ENCODE measurements around the gene NFYA. TPM values are rescaled to one million over a fixed set of nuclear protein-coding genes. Genes with fewer than 3 reads are reported as not detected.

Gene NFYA
- total and polyA plus RNA-seq, 2 of the 4 experiments (the other 2 are of a cell fraction) = 10.9 to 28.5 TPM

DNA sequence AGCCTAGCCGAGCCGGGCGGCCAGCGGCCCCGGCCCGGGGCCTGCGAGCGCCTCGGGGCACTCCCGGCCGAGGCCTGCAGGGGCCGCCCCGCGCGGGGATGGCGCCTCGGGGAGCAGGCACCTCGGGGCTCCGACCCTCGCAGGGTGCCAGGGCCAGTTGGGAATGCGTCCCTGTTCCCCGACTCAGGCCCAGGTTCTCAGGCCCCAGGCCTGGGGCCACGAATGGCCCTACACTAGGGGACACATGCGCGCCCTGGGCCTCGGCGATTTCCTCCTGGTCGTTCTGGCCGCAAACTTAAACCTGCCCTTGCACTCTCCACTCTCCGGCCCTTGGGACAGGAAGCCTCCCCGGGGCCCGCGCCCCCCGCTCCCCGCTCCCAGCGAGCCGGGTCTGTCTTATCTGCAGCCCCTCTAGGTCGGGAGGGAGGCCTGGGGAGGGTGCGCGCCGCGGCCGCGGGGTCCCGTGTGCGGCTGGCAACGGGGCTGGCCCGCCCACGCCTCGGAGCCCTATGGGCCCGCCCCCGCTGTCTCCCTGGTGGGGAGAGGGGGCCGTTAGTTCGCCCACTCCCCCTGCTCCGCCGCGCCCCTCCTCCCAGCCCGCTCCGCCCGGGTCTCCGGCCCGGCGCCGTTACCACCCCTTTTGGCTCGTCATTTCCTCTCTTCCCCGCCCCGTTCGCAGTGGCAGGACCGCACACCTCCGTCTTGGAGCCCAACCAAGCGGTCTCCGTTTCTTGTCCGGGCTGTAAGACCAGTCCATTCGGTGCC lies 611 bp downstream of the NFYA start (continued):
- TF ChIP-seq NFE2L2 (IDR thresholded peaks at IDR 0.05; ENCODE audit: low read depth, low read length) (no peak), CEBPB (IDR thresholded peaks at IDR 0.05; ENCODE audit: low read depth, low read length) (no peak)

DNA sequence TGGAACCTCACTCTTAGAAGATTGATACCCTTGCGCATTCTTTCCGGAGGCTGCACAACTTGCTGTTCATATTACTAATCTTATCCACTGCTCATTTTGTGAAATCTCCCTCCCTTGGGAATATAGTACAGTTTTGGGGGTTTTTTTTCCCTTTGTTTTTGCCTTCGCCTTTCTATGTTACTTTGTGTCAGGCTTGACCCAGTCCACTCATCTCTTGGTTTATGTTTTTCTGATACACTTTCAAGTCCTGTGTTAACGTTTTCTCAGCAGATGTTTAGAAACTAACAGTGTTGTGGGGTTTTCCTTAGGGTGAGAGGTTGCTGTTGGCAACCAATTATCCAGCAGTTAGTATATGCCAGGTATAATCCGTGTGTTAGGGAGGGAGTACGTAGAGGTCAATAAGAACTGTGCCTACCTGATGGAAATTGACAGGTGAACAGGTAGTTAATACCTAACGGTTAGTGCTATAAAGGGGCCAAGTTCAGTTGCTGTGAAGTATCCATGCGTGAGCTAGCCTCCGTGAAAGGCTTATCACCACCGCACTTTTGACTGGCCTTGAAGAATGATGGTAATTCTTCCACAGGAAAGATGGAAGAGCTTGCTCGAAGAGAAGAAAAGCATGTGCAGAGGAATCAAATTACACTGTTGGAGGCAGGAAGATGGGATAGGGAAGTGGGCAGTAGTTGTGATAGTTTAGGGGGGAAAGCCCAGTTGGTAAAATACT lies 1.4 kb downstream of the NFYA start:
- H3K4ac ChIP-seq (ENCODE audit: low read depth, low read length) = peak overlapping the region; percentile 42
- H3K36me3 ChIP-seq (ENCODE audit: control insufficient read depth, insufficient read depth, low read length) = no peaks in the 10 kb centered on the region; the same call in 1 of the 2 replicates
- peak overlapping the region; percentile 77 for H3K23ac ChIP-seq (ENCODE audit: low read depth, low read length)
- dilution Hi-C loops (cut with HindIII; ENCODE audit: low sequenced_read_pairs, unreplicated experiment) = no loop called here
- H4K5ac ChIP-seq (ENCODE audit: low read depth, low read length) = peak overlapping the region; percentile 88
- H2BK5ac ChIP-seq (ENCODE audit: low read depth, low read length, poor library complexity, severe bottlenecking) = peak overlapping the region; percentile 74
- H4K91ac ChIP-seq (ENCODE audit: insufficient read depth, low read depth, low read length) = peak overlapping the region; percentile 26
- H3K4me3 ChIP-seq (ENCODE audit: insufficient read depth, low read depth, low read length) = peak overlapping the region; percentile 72
- peak overlapping the region; percentile 73 for H2AFZ ChIP-seq (replicated peaks; ENCODE audit: low read length, poor library complexity)
- POLR2A ChIA-PET (ENCODE audit: unreplicated experiment) = no interaction called here
- H2AK5ac ChIP-seq (ENCODE audit: low read depth, low read length) = peak overlapping the region; percentile 68; the same call in 1 of the 2 replicates
- H2BK20ac ChIP-seq (ENCODE audit: low read depth, low read length) = no peak overlapping the region
- H2BK15ac ChIP-seq (ENCODE audit: low read depth, low read length) = peak overlapping the region; percentile 3; the same call in 2 of the 3 replicates
- TF ChIP-seq RAD21 (IDR thresholded peaks at IDR 0.05; ENCODE audit: low read length) (no peak), MXI1 (IDR thresholded peaks at IDR 0.05; ENCODE audit: borderline replicate concordance, low read depth, low read length) (peak; percentile 32; the same call in 1 of the 2 replicates)
- peaks cover 10% of the 10 kb centered on the region for H4K20me1 ChIP-seq (ENCODE audit: insufficient read depth, low read length)
- peak overlapping the region; percentile 40 to 73; a peak in 3 of 4 replicates for H4K8ac ChIP-seq (ENCODE audit: low read depth in 2 of 2, low read length in 2 of 2)
- peaks cover 6% of the 10 kb centered on the region for H3K9me1 ChIP-seq (ENCODE audit: insufficient read depth, low read length)
- in situ Hi-C loops (cut with MboI; ENCODE audit: low sequenced_read_pairs) = no loop called here
- no peaks in the 10 kb centered on the region for H3K9me3 ChIP-seq (ENCODE audit: control insufficient read depth, insufficient read depth, low read length)
- WGBS, 2 experiments (ENCODE audit: extremely low coverage in 2 of 2, insufficient read length in 1 of 2) = 0% methylated on average over 6 of the region's 11 CpGs; no CpG with 5 or more reads in 1 of the 2 experiments
- peak overlapping the region; percentile 92 for H3K56ac ChIP-seq (ENCODE audit: extremely low read depth, insufficient read depth, low read length)
- H3K27me3 ChIP-seq (ENCODE audit: control insufficient read depth, insufficient read depth, low read length) = no peaks in the 10 kb centered on the region
- H3K4me2 ChIP-seq (ENCODE audit: low read depth, low read length) = peak overlapping the region; percentile 100
- H2BK120ac ChIP-seq (ENCODE audit: low read depth, low read length) = no peak overlapping the region; the same call in 1 of the 2 replicates
- H3K18ac ChIP-seq (ENCODE audit: low read depth, low read length) = peak overlapping the region; percentile 51
- H2AK9ac ChIP-seq (replicated peaks; ENCODE audit: low read depth, low read length, poor library complexity) = peak overlapping the region; percentile 98
- peaks cover 3% of the 10 kb centered on the region for H3K4me1 ChIP-seq (ENCODE audit: control insufficient read depth, insufficient read depth, low read length)
- intact Hi-C loops (cut with micrococcal nuclease) = loop anchor here (1.0 to 5.0 kb wide), 3 partner anchors 108 to 608 kb away; no protein-coding TSS in a partner anchor
- peak overlapping the region; percentile 84 for H3K14ac ChIP-seq (replicated peaks; ENCODE audit: low read depth, low read length)
- peak overlapping the region; percentile 93 for H3K27ac ChIP-seq (ENCODE audit: insufficient read depth, low read length)
- H3K79me1 ChIP-seq (ENCODE audit: low read depth in 1 of 2, low read length in 2 of 2) = peaks cover 16 to 31% of the 10 kb centered on the region in 2 experiments
- peak; percentile 41 for DNase-seq
- BruUV-seq (replicated peaks) = TSS peak; percentile 50
- CTCF ChIA-PET = interaction anchor here (0.6 kb wide), 1 partner anchor 36 kb away, joined by 4 read pairs; no protein-coding TSS in a partner anchor
- peak overlapping the region; percentile 90 for H3K9ac ChIP-seq (ENCODE audit: low read depth, low read length)
- ATAC-seq (ENCODE audit: low read depth) = no peak

Measured in IMR-90 (cell line).